Upper lobe of right lung (tissue), 1 donor: ENCODE data around the gene MEGF11. TPM values are rescaled to one million over a fixed set of nuclear protein-coding genes. Genes with fewer than 3 reads are reported as not detected.

Experiments used
- ATAC-seq: fragments of 200-7000 bp; cut with Tn5 transposase; one replicate; pipeline ENCODE4 v1.9.1; 2020; ENCODE audit warnings: mild to moderate bottlenecking, moderate library complexity
- DNase-seq: peaks from one replicate; pipeline ENCODE4 v3.0.0-alpha.2; 2020
- H3K27ac ChIP-seq: fragments of 200-600 bp; one replicate; pipeline ENCODE4 v1.8.0; 2022
- H3K27me3 ChIP-seq: fragments of 200-600 bp; one replicate; pipeline ENCODE4 v1.8.0; 2022; ENCODE audit warnings: mild to moderate bottlenecking
- H3K36me3 ChIP-seq: fragments of 200-600 bp; one replicate; pipeline ENCODE4 v1.8.0; 2022
- H3K4me1 ChIP-seq: fragments of 200-600 bp; one replicate; pipeline ENCODE4 v1.8.0; 2022
- H3K4me3 ChIP-seq: fragments of 200-600 bp; one replicate; pipeline ENCODE4 v1.8.0; 2022; ENCODE audit warnings: mild to moderate bottlenecking
- H3K9me3 ChIP-seq: fragments of 200-600 bp; one replicate; pipeline ENCODE4 v1.8.0; 2022
- CTCF ChIP-seq: fragments of 200-600 bp; IDR thresholded peaks from one replicate; pipeline ENCODE4 v1.8.0; 2022; ENCODE audit warnings: antibody characterized with exemption
- intact Hi-C: fragments of 100-400 bp; cut with DNase I; formaldehyde crosslinking; loops from one replicate; pipeline ENCODE4 v1.11.0; 2022
- total RNA-seq: library from RNA; stranded (reverse); fragmentation: NEBNext Ultra II Directional; extraction: Animal tissue kit (Norgen Biotek cat#: 25700); gene quantifications from one replicate; pipeline ENCODE4 v1.2.1, GENCODE V29; 2021
- donor health status: DM: no; HTN: yes; CAD: no; lungs with severe emphysema.

Gene MEGF11
- total RNA-seq, 1 donor from 2014 or later, result 3.0 TPM

GRCh38 chr15:66103293-66103590, 150.3 kb downstream of the MEGF11 start:
- no peak for TF ChIP-seq CTCF
- no peak overlapping the region for H3K4me3 ChIP-seq
- H3K4me1 ChIP-seq, result no peaks in the 10 kb centered on the region
- H3K27ac ChIP-seq, result no peak overlapping the region
- no peaks in the 10 kb centered on the region for H3K9me3 ChIP-seq
- intact Hi-C loops, result no loop called here
- DNase-seq (no peak), ATAC-seq (no peak)
- H3K36me3 ChIP-seq, result no peaks in the 10 kb centered on the region
- H3K27me3 ChIP-seq, result peaks cover 3% of the 10 kb centered on the region

GRCh38 chr15:66102563-66103292, 150.8 kb downstream of the MEGF11 start:
- peak; percentile 16 for DNase-seq
- intact Hi-C loops, result no loop called here
- Histone ChIP-seq H3K36me3 (no peaks in the 10 kb centered on the region), H3K27me3 (peaks cover 3% of the 10 kb centered on the region), H3K4me3 (no peak overlapping the region), H3K4me1 (no peaks in the 10 kb centered on the region), H3K9me3 (no peaks in the 10 kb centered on the region), H3K27ac (no peak overlapping the region)
- no peak for ATAC-seq
- TF ChIP-seq CTCF, result no peak

GRCh38 chr15:66101715-66102395, 151.7 kb downstream of the MEGF11 start:
- no peak overlapping the region for H3K27ac ChIP-seq

GRCh38 chr15:66100761-66101160, 152.8 kb downstream of the MEGF11 start:
- ATAC-seq (no peak), DNase-seq (peak; percentile 34)
- H3K9me3 ChIP-seq, result no peaks in the 10 kb centered on the region
- H3K4me3 ChIP-seq, result no peak overlapping the region
- no peaks in the 10 kb centered on the region for H3K4me1 ChIP-seq
- peaks cover 3% of the 10 kb centered on the region for H3K27me3 ChIP-seq
- TF ChIP-seq CTCF, result no peak
- no peak overlapping the region for H3K27ac ChIP-seq
- intact Hi-C loops, result no loop called here
- no peaks in the 10 kb centered on the region for H3K36me3 ChIP-seq

More at GRCh38 chr15:66101715-66102395, 151.7 kb downstream of the MEGF11 start:
- Histone ChIP-seq H3K27me3 (peaks cover 3% of the 10 kb centered on the region), H3K36me3 (no peaks in the 10 kb centered on the region), H3K9me3 (no peaks in the 10 kb centered on the region), H3K4me3 (no peak overlapping the region), H3K4me1 (no peaks in the 10 kb centered on the region)
- intact Hi-C loops, result no loop called here
- ATAC-seq (no peak), DNase-seq (peak; percentile 41)
- TF ChIP-seq CTCF, result no peak

- Histone ChIP-seq H3K9me3 (no peaks in the 10 kb centered on the region), H3K4me1 (no peaks in the 10 kb centered on the region), H3K27me3 (peaks cover 3% of the 10 kb centered on the region), H3K4me3 (no peak overlapping the region), H3K36me3 (no peaks in the 10 kb centered on the region), H3K27ac (no peak overlapping the region)
- ATAC-seq (no peak), DNase-seq (peak; percentile 45)
- TF ChIP-seq CTCF, result no peak
- intact Hi-C loops, result no loop called here
Measured at GRCh38 chr15:66099950-66100671, 153.4 kb downstream of the MEGF11 start.
